HepG2 (cell line): Measurements from ENCODE around the gene LAPTM4A. TPM values are rescaled to one million over a fixed set of nuclear protein-coding genes. Genes with fewer than 3 reads are reported as not detected.
A peak's percentile ranks its signal among the peaks of the same experiment; 100 is the strongest.

ENCODE experiments used
- ATAC-seq: fragments of 200-7000 bp; cut with Tn5 transposase; 3 replicates; pipeline ENCODE4 v1.9.1; 2020; ENCODE audit warnings: mild to moderate bottlenecking, moderate library complexity
- BruUV-seq: library from RNA; stranded (reverse); fragments of 400-500 nt; replicated peaks from 2 replicates; lab custom pipeline; 2021; lab: Mats Ljungman, UMichigan
- CTCF ChIA-PET: fragments of 300-600 bp; formaldehyde crosslinking; extraction: SDS; loops from one replicate; lab custom pipeline; 2021; ENCODE audit warnings: low total read pairs, inconsistent platforms, low intra/inter-chr PET ratio; lab: Yijun Ruan, JAX
- POLR2A ChIA-PET: fragments of 350-600 bp; sonication (Branson Sonifier 250); formaldehyde crosslinking; loops from one replicate; lab custom pipeline; 2020; ENCODE audit warnings: antibody characterized with exemption, inconsistent platforms; lab: Yijun Ruan, JAX
- DNase-seq: peaks from one replicate; pipeline ENCODE4 v3.0.0-alpha.2; 2015; ENCODE audit warnings: low spot score
- FAIRE-seq: peaks from 3 replicates; lab custom pipeline; 2011; peaks lifted over from hg19 to GRCh38; lab: Jason Lieb, UNC
- H2AFZ ChIP-seq: one replicate; pipeline ENCODE4 v1.6.1; 2011; ENCODE audit warnings: low read length, inconsistent platforms
- H3K27ac ChIP-seq: fragments of 300-600 bp; 3 replicates; pipeline ENCODE4 v1.8.0; 2011; ENCODE audit warnings: mixed run types, mild to moderate bottlenecking, mixed read lengths, low read length, inconsistent platforms; ENCODE audit not compliant: insufficient read depth; ENCODE audit errors: extremely low read length
- H3K27me3 ChIP-seq, 2 experiments: fragments of 200-600 bp in 1 of 2; 2 replicates in 1 of 2; 3 replicates in 1 of 2; pipeline versions ENCODE4 v1.6.0 to v1.8.0; 2011; ENCODE audit warnings: low read length in 2 of 2, mild to moderate bottlenecking in 2 of 2, moderate library complexity in 2 of 2, inconsistent platforms in 1 of 2; ENCODE audit not compliant: insufficient read depth in 2 of 2, control insufficient read depth in 1 of 2
- H3K36me3 ChIP-seq, 2 experiments: fragments of 200-600 bp in 1 of 2; replicated peaks in 1 of 2; 2 replicates in 1 of 2; 3 replicates in 1 of 2; pipeline versions ENCODE4 v1.5.1 to v1.8.0; 2011; ENCODE audit warnings: low read length in 2 of 2, inconsistent platforms in 1 of 2; ENCODE audit not compliant: insufficient read depth in 2 of 2, control insufficient read depth in 1 of 2
- H3K4me1 ChIP-seq: 2 replicates; pipeline ENCODE4 v1.5.1; 2012; ENCODE audit warnings: low read length, inconsistent platforms; ENCODE audit not compliant: insufficient read depth
- H3K4me2 ChIP-seq: 2 replicates; pipeline ENCODE4 v1.6.0; 2011; ENCODE audit warnings: low read depth, low read length, inconsistent platforms
- H3K4me3 ChIP-seq, 3 experiments: fragments of 200-600 bp in 1 of 3; sonication (generic), shearing (Covaris generic) in 1 of 3; replicated peaks in 1 of 3; 2 replicates each; pipeline ENCODE4 v1.5.1; 2011 to 2016; ENCODE audit warnings: low read length in 3 of 3, inconsistent platforms in 2 of 3, low read depth in 2 of 3, mild to moderate bottlenecking in 2 of 3, control low read depth in 1 of 3, mixed read lengths in 1 of 3; ENCODE audit not compliant: insufficient read depth in 1 of 3
- H3K79me2 ChIP-seq: one replicate; pipeline ENCODE4 v1.6.1; 2011; ENCODE audit warnings: low read length, inconsistent platforms; ENCODE audit not compliant: insufficient read depth
- H3K9ac ChIP-seq: 2 replicates; pipeline ENCODE4 v1.6.0; 2011; ENCODE audit warnings: mild to moderate bottlenecking, low read depth, low read length, inconsistent platforms; ENCODE audit not compliant: insufficient read depth
- H3K9me3 ChIP-seq: 2 replicates; pipeline ENCODE4 v1.5.1; 2012; ENCODE audit warnings: mild to moderate bottlenecking, low read length
- H4K20me1 ChIP-seq: 2 replicates; pipeline ENCODE4 v1.6.0; 2011; ENCODE audit warnings: inconsistent platforms, mild to moderate bottlenecking, low read length, moderate library complexity; ENCODE audit not compliant: insufficient read depth
- ATAD3A ChIP-seq: sonication (generic); formaldehyde crosslinking; IDR thresholded peaks from 2 replicates; pipeline ENCODE4 v1.4.0; 2020; ENCODE audit warnings: missing genetic modification reagents
- HNRNPL ChIP-seq: fragments of 200-400 bp; formaldehyde crosslinking; IDR thresholded peaks from 2 replicates; pipeline ENCODE4 v1.6.1; 2017; ENCODE audit warnings: mild to moderate bottlenecking, low read depth, low read length
- MED1 ChIP-seq: sonication (generic); formaldehyde crosslinking; IDR thresholded peaks from 2 replicates; pipeline ENCODE4 v1.4.0; 2020; ENCODE audit warnings: missing genetic modification reagents
- RELA ChIP-seq: sonication (generic); formaldehyde crosslinking; IDR thresholded peaks from 2 replicates; pipeline ENCODE4 v1.4.0; 2020; ENCODE audit warnings: missing genetic modification reagents
- ZNF687 ChIP-seq: sonication (generic); formaldehyde crosslinking; IDR thresholded peaks from 2 replicates; pipeline ENCODE4 v1.5.1; 2020; ENCODE audit warnings: mild to moderate bottlenecking, missing genetic modification reagents, moderate library complexity
- WGBS: methylation state at CpG from one replicate; pipeline ENCODE4 v1.1.6; 2017; ENCODE audit warnings: low lambda C conversion rate; 5-methylcytosine and 5-hydroxymethylcytosine counted together
- in situ Hi-C: cut with HindIII; loops from 2 replicates; pipeline ENCODE4 v1.10.0; 2017; ENCODE audit warnings: low pct_unique_long_range_greater_than_20kb; ENCODE audit not compliant: extremely low pct_ligation_motif_present
- intact Hi-C: fragments of 100-400 bp; cut with micrococcal nuclease; formaldehyde crosslinking; loops from one replicate; pipeline ENCODE4 v1.10.0; 2022; ENCODE audit not compliant: unreplicated experiment
- polyA plus RNA-seq, 8 experiments: library from polyadenylated mRNA; depleted of rRNA in 3 of 8; stranded (reverse) in 7 of 8; unstranded in 1 of 8; fragments of >200 nt; fragmentation: Illumina TruSeq in 4 of 8; extraction: Trizol in 4 of 8; gene quantifications; 2 replicates each; pipeline versions ENCODE4 v1.2.1 to v1.2.3, GENCODE V29; 2011 to 2016; ENCODE audit warnings: low read depth in 4 of 8, missing spikeins in 1 of 8, mixed read lengths in 1 of 8; ENCODE audit not compliant: insufficient read depth in 1 of 8
- total RNA-seq, 5 experiments: library from RNA; depleted of rRNA; stranded (reverse); fragments of >200 nt; fragmentation: Illumina TruSeq; extraction: Trizol; gene quantifications; 2 replicates each; pipeline ENCODE4 v1.2.3, GENCODE V29; 2016; ENCODE audit warnings: low read depth in 1 of 5

The LAPTM4A gene
- total and polyA plus RNA-seq, 2 of the 13 experiments (the other 11 are each of a cell fraction or from before 2014, with no cell fraction given) = 116 to 558 TPM

DNA sequence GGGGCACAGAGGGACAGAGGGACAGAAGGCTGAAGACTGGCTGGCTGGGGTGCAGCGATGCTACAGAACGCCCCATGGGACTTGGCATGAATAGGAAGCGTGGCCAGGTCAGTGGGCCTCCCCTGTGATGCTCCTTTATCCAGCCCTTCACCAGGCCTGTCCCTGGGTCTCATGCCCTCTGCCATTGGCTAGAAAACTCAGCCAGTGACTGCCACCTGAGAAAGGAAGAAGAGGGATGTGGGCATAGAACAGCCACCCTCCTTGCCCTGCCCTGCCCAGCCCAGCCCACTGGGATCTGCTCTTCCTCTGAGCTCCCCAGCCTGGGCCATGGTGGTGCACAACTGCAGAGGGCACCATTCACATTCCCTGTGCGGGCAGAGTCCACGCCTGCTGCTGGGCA is 10.5 kb upstream of the LAPTM4A start:
- Histone ChIP-seq H4K20me1 (no peaks in the 10 kb centered on the region), H3K27ac (no peak overlapping the region), H3K4me2 (no peak overlapping the region), H3K4me3 (no peak overlapping the region), H3K4me1 (peaks cover 54% of the 10 kb centered on the region), H2AFZ (no peak overlapping the region), H3K9ac (no peak overlapping the region), H3K9me3 (no peaks in the 10 kb centered on the region), H3K27me3 (0 out of 5 replicates have a peak, but pooled peaks cover 0 to 4% of the 10 kb centered on the region in 2 experiments), H3K36me3 (no peaks in the 10 kb centered on the region), H3K79me2 (no peaks in the 10 kb centered on the region)
- FAIRE-seq (no peak), ATAC-seq (no peak), DNase-seq (no peak)
- 84% methylated on average over 3 of the region's 5 CpGs for WGBS
- in situ Hi-C loops (no loop called here), intact Hi-C loops (no loop called here)
- POLR2A ChIA-PET = interaction anchor here (0.8 to 7.0 kb wide), 4 partner anchors 8 to 49 kb away, joined by 3 to 105 read pairs (median 5); partner anchors contain the start of gene LAPTM4A
- no TSS peak for BruUV-seq
- TF ChIP-seq ATAD3A (CRISPR knock-in tag) (no peak), HNRNPL (0 out of 2 replicates have a peak, but pooled peaks have one; percentile 38), ZNF687 (CRISPR knock-in tag) (0 out of 2 replicates have a peak, but pooled peaks have one; percentile 15), MED1 (CRISPR knock-in tag) (no peak), RELA (no peak)
- CTCF ChIA-PET = no interaction called here
